Hepatocyte (in vitro differentiated cells): ENCODE measurements around the gene FKBP1B. TPM values are rescaled to one million over a fixed set of nuclear protein-coding genes. Genes with fewer than 3 reads are reported as not detected.
A peak's percentile ranks its signal among the peaks of the same experiment; 100 is the strongest.

ENCODE experiments used
- DNase-seq: peaks from one replicate; pipeline ENCODE4 v3.0.0-alpha.2; 2016; ENCODE audit warnings: low spot score
- H2AFZ ChIP-seq: fragments of 200-600 bp; sonication (generic); 2 replicates; pipeline ENCODE4 v1.6.0; 2016; ENCODE audit warnings: antibody characterized with exemption, mild to moderate bottlenecking
- H3K27ac ChIP-seq: fragments of 200-600 bp; sonication (generic); 2 replicates; pipeline ENCODE4 v1.5.1; 2016; ENCODE audit warnings: mild to moderate bottlenecking
- H3K27me3 ChIP-seq: fragments of 200-600 bp; sonication (generic); 2 replicates; pipeline ENCODE4 v1.6.1; 2016
- H3K36me3 ChIP-seq: fragments of 200-600 bp; sonication (generic); replicated peaks from 2 replicates; pipeline ENCODE4 v1.5.1; 2016; ENCODE audit warnings: low read depth; ENCODE audit not compliant: insufficient read depth
- H3K4me1 ChIP-seq: fragments of 200-600 bp; sonication (generic); 2 replicates; pipeline ENCODE4 v1.5.1; 2016; ENCODE audit warnings: mild to moderate bottlenecking, moderate library complexity; ENCODE audit not compliant: insufficient read depth
- H3K4me2 ChIP-seq: fragments of 200-600 bp; sonication (generic); 2 replicates; pipeline ENCODE4 v1.6.0; 2016
- H3K4me3 ChIP-seq: fragments of 200-600 bp; sonication (generic); 2 replicates; pipeline ENCODE4 v1.5.1; 2016; ENCODE audit warnings: mild to moderate bottlenecking
- H3K79me2 ChIP-seq: fragments of 200-600 bp; sonication (generic); 2 replicates; pipeline ENCODE4 v1.6.0; 2017; ENCODE audit warnings: mild to moderate bottlenecking
- H3K9me2 ChIP-seq: fragments of 200-600 bp; sonication (generic); replicated peaks from 2 replicates; pipeline ENCODE4 v1.6.0; 2017; ENCODE audit warnings: mild to moderate bottlenecking; ENCODE audit not compliant: insufficient read depth
- H3K9me3 ChIP-seq: fragments of 200-600 bp; sonication (generic); 2 replicates; pipeline ENCODE4 v1.5.1; 2016; ENCODE audit warnings: low read depth, mild to moderate bottlenecking
- H4K20me1 ChIP-seq: fragments of 200-600 bp; sonication (generic); 2 replicates; pipeline ENCODE4 v1.6.0; 2016; ENCODE audit warnings: mild to moderate bottlenecking; ENCODE audit not compliant: insufficient read depth, poor library complexity, severe bottlenecking
- EZH2 ChIP-seq: fragments of 200-600 bp; sonication (generic); IDR thresholded peaks from 2 replicates; pipeline ENCODE4 v1.6.1; 2016; ENCODE audit warnings: antibody characterized with exemption, mild to moderate bottlenecking, borderline replicate concordance
- EZH2phosphoT487 ChIP-seq: fragments of 200-600 bp; sonication (generic); IDR thresholded peaks from one replicate; pipeline ENCODE4 v1.6.1; 2018; ENCODE audit warnings: antibody characterized with exemption, mild to moderate bottlenecking, low read depth, moderate library complexity; ENCODE audit not compliant: unreplicated experiment, severe bottlenecking
- WGBS: methylation state at CpG from one replicate; pipeline ENCODE4 v1.1.6; 2016; ENCODE audit warnings: low lambda C conversion rate; ENCODE audit errors: missing lambda C conversion rate; 5-methylcytosine and 5-hydroxymethylcytosine counted together
- polyA plus RNA-seq: library from polyadenylated mRNA; unstranded; fragments of >200 nt; fragmentation: Nextera tagmentation; extraction: Ambion mirVana; gene quantifications from 2 replicates; pipeline ENCODE4 v1.2.1, GENCODE V29; 2016
- total RNA-seq: library from RNA; depleted of rRNA; stranded (reverse); fragments of >200 nt; gene quantifications from 2 replicates; pipeline ENCODE4 v1.2.3, GENCODE V29; 2014
- TF ChIP-seq, protein P1 (sequence below): fragments of 200-600 bp; sonication (generic); IDR thresholded peaks from 2 replicates; pipeline ENCODE4 v1.5.1; 2016; ENCODE audit warnings: antibody characterized with exemption, mild to moderate bottlenecking; ENCODE audit not compliant: poor library complexity

FKBP1B gene
- total and polyA plus RNA-seq, 2 experiments from 2014 or later = 20.2 to 37.2 TPM

DNA sequence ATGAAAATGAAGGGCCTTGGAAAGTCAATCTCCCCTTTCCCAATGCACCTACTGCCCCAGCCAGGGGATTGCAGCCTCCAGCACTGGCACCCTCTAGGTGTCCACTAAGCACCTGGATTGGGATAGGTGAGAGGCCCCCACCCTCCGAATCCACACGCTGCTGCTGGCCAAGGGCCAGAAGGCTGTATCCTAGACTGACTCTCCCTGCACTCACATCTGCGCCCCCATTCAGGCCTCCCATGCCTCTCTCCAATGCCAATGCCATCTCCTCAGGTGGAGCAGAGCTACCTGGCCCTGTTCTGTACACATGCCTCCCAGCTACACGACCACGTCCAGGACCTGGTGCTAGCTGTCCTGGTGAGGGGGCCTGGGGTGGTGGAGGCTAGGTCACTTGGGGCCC is 29.8 kb upstream of the FKBP1B start:
- no peak for TF ChIP-seq EZH2phosphoT487
- no peak for TF ChIP-seq EZH2
- TF ChIP-seq, protein P1, sequence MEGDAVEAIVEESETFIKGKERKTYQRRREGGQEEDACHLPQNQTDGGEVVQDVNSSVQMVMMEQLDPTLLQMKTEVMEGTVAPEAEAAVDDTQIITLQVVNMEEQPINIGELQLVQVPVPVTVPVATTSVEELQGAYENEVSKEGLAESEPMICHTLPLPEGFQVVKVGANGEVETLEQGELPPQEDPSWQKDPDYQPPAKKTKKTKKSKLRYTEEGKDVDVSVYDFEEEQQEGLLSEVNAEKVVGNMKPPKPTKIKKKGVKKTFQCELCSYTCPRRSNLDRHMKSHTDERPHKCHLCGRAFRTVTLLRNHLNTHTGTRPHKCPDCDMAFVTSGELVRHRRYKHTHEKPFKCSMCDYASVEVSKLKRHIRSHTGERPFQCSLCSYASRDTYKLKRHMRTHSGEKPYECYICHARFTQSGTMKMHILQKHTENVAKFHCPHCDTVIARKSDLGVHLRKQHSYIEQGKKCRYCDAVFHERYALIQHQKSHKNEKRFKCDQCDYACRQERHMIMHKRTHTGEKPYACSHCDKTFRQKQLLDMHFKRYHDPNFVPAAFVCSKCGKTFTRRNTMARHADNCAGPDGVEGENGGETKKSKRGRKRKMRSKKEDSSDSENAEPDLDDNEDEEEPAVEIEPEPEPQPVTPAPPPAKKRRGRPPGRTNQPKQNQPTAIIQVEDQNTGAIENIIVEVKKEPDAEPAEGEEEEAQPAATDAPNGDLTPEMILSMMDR = no peak
- no peaks in the 10 kb centered on the region for H3K79me2 ChIP-seq

DNA sequence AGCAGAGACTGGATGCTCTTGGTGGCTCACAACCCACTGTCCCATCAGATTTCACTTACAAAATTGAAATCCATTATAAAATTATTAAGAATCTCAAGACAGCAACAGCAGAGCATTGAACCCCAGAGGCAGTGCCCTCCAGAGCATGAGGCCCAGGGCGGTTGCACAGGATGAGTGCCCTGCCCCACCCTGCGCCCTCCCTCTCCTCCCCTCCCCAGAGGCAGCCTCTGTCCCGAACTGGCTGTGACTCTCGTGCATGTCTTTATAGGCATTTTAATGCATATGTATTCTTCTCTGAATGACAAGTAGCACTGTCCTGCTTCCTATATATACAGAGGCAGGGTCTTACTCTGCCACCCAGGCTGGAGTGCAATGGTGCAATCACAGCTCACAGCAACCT is 29.3 kb upstream of the FKBP1B start:
- Histone ChIP-seq H2AFZ (no peak overlapping the region), H3K9me3 (no peaks in the 10 kb centered on the region), H3K4me1 (peaks cover 5% of the 10 kb centered on the region), H3K36me3 (no peaks in the 10 kb centered on the region), H3K4me3 (no peak overlapping the region), H3K4me2 (no peak overlapping the region), H3K27me3 (no peaks in the 10 kb centered on the region), H4K20me1 (no peaks in the 10 kb centered on the region), H3K9me2 (no peaks in the 10 kb centered on the region), H3K27ac (no peak overlapping the region), H3K79me2 (no peaks in the 10 kb centered on the region)
- 94% methylated on average over 4 of the region's 4 CpGs for whole genome bisulfite sequencing
- DNase-seq = no peak
- TF ChIP-seq, protein P1 = no peak
- no peak for TF ChIP-seq EZH2
- TF ChIP-seq EZH2phosphoT487 = no peak

More for the DNA sequence above, 29.8 kb upstream of the FKBP1B start:
- H3K27me3 ChIP-seq = no peaks in the 10 kb centered on the region
- H3K9me2 ChIP-seq = no peaks in the 10 kb centered on the region
- H3K36me3 ChIP-seq = no peaks in the 10 kb centered on the region
- 96% methylated on average over 5 of the region's 5 CpGs for WGBS
- H3K4me3 ChIP-seq = no peak overlapping the region
- peaks cover 8% of the 10 kb centered on the region for H3K4me1 ChIP-seq
- no peaks in the 10 kb centered on the region for H3K9me3 ChIP-seq
- H2AFZ ChIP-seq = no peak overlapping the region
- no peak overlapping the region for H3K27ac ChIP-seq
- no peak for DNase-seq
- H4K20me1 ChIP-seq = no peaks in the 10 kb centered on the region
- no peak overlapping the region for H3K4me2 ChIP-seq

DNA sequence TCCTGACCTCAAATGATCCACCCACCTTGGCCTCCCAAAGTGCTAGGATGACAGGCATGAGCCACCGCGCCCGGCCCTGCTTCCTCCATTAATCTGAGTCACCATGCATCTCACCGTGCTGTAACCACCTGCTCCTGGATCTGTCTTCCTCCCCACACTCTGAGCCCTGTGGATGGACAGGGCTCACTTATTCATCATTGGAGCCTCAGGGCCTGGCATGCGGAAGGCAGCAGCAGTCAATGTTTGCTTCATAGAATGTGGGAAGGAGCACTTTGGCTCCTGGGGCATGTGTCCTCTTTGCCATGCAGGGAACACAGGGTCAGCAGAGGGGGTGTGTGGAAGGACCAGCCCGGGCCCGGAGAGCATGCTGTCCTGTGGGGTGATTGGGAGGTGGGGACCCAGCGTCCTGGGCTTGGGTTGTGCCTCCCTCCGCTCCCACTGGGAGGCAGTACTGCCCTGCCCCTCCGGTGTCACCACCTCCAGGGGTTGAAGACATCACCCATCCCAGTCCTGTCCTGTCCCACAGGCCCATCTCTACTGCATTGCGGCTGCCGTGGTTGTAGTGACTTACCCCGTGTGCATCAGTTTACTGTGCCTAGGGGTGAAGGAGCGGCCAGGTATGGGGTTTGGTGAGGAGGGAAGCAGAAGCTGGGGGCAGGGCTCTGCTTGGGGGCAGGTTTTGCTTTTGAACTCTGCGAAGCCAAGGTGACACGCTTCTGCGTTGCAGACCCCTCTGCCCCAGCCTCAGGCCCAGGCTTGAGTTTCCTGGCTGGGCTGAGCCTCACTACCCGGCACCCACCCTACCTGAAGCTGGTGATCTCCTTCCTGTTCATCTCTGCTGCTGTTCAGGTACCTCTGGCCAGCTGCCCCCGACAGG is 28.2 kb upstream of the FKBP1B start:
- no peak for DNase-seq
- no peaks in the 10 kb centered on the region for H3K36me3 ChIP-seq
- H3K4me2 ChIP-seq = no peak overlapping the region
- 72% methylated on average over 19 of the region's 19 CpGs for WGBS
- no peaks in the 10 kb centered on the region for H4K20me1 ChIP-seq
- H3K4me3 ChIP-seq = no peak overlapping the region
- H3K9me2 ChIP-seq = no peaks in the 10 kb centered on the region
- no peaks in the 10 kb centered on the region for H3K9me3 ChIP-seq
- no peaks in the 10 kb centered on the region for H3K27me3 ChIP-seq
- H2AFZ ChIP-seq = no peak overlapping the region
- no peaks in the 10 kb centered on the region for H3K4me1 ChIP-seq
- H3K79me2 ChIP-seq = no peaks in the 10 kb centered on the region
- no peak overlapping the region for H3K27ac ChIP-seq
- TF ChIP-seq, protein P1 = peak; percentile 12
- no peak for TF ChIP-seq EZH2
- no peak for TF ChIP-seq EZH2phosphoT487
